Umbilical cord (tissue), 2 donors: ENCODE measurements around the gene SLC25A26. TPM values are rescaled to one million over a fixed set of nuclear protein-coding genes. Genes with fewer than 3 reads are reported as not detected.

Experiments
- DNase-seq: peaks from one replicate; pipeline ENCODE4 v3.0.0-alpha.2; 2015; ENCODE audit warnings: low spot score
- total RNA-seq: library from RNA; depleted of rRNA; stranded (reverse); fragments of >200 nt; gene quantifications from one replicate; pipeline ENCODE4 v1.2.3, GENCODE V29; 2014; ENCODE audit warnings: low replicate concordance; ENCODE audit not compliant: insufficient read depth

SLC25A26 gene
- total RNA-seq, 1 donor from 2014 or later = 10.6 TPM

- DNase-seq = no peak
Observed at GRCh38 chr3:66320390-66320789, 99.6 kb downstream of the SLC25A26 start.

DNA sequence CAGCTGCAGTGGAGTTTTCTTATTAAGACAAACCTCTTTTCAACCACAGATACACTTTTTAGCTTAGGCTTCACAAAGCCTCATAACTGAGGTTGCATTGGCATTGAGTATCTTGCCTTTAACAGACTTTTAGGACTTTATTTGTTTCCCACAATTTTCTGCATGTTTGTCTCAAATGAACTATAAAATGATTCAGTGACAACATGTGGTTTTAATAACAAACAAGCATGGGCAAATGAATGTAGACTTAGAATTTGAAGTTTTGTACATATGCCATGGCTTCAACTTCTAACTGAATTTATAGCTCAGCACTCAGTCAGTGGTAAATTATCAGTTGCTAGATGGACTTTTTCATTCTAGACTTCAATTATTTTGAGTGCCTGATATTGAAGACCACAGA lies 101.6 kb downstream of the SLC25A26 start:
- DNase-seq = no peak

- no peak for DNase-seq
Observed at GRCh38 chr3:66326340-66326739, 105.5 kb downstream of the SLC25A26 start.

DNA sequence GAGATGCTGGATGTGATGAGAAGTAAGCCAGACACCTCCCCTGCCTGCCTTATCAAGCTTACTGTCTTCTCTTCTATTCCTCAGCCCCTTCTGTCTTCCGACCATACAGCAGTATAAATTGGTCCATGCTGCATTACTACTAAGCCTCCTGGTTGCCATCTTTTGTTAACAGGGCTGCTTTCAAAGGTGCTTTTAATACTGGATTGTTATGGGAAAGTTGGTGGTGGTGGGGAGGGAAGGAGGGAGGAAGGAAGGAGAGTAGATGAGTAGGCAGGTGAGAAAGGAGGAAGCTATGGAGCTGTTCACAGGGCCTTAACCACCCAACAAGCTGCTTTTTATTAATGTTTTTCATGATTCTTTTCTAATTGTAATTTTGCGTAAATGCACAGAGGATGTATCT lies 114.9 kb downstream of the SLC25A26 start:
- DNase-seq = no peak

GRCh38 chr3:66336333-66336766 lies 115.5 kb downstream of the SLC25A26 start:
- peak; percentile 63 for DNase-seq

DNA sequence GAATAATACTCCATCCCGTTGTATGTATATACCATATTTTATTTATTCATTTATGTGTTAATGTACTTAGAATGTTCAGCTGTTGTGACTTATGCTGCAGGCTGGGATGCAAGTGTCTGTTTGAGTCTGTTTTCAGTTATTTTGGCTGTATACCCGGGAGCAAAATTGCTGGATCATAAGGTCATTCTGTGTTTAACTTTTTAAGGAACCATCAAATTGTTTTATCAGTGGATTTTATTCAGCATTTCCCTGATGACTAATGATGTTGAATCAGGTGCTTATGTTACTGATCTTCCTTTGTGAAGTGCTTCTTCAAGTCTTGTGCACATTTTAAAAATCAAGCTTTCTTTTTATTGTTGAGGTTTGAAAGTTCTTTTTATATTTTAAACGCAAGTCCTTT lies 118.1 kb downstream of the SLC25A26 start:
- no peak for DNase-seq

- no peak for DNase-seq
Observed at GRCh38 chr3:66342717-66343356, 122.0 kb downstream of the SLC25A26 start.

DNA sequence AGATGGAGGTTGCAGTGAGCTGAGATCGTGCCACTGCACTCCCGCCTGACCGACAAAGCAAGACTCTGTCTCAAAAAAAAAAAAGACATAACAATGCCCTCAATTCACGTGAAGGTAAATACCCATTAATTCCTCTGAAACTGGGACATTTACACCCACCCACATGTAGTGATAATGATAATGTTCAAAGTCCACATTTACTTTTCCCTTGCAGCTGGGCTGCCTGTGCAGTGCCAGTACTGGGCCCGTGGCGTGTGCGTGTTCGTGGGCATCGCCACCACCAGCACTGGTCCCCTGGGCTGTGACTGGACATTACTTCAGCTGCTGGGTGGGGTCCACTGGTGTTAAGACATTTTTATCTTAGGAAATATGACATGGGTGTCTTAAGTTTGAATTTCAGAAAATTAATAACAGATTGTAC lies 123.6 kb downstream of the SLC25A26 start:
- DNase-seq = no peak

DNA sequence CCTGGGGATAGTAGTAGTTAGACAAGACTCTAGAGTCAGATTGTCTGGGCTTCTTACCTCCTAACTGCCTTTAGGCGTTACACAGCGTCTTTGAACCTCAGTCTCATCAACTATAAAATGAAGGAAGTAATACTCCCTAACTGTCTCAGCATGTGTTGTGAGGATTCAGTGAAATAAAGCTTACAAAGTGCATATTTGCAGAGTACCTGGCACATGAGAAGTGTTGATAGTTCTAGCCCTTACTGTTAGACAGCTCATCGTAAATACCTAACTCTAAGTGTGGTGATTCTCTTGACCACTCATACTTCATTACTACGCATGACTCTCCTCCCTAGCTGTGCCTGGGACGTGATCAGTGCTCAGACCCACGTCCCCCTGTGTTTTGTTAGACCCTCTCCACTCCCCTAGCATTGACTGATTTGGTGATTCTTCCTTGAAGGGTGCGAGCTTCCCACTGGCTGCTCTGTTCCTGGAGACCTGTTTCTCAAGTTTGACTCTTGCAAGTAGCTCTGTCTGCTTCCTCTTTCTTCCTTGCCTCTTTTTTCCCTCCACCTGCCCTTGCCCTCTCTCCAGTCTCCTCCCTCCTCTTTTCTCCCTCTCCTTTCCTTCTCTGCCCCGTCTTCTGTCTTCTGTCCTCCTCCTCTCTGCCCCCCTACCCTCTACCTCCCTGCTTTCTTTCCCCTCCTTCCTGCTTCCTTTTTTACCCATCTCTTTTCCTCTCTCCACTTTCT lies 124.2 kb downstream of the SLC25A26 start:
- no peak for DNase-seq

DNA sequence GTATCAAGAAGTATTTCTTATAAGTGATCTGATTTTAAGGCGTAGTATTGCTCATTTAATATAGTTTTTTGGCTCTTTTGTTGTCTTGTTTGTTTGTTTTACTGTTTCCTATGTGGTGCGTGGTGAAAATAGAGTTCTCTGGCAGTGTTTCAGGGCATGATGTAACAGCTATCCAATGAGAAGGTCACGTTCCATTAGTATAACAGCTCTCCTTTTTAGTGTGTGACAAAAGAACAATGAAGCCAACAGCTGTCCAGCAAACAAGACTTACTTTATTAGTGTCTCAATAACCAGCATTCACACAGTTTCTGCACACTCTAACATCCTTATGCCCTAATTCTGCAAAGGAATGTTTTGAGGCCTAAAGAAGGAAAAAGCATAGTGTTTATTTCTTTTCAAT lies 127.9 kb downstream of the SLC25A26 start:
- no peak for DNase-seq

- DNase-seq = no peak
Observed at GRCh38 chr3:66350601-66351000, 129.8 kb downstream of the SLC25A26 start.

- DNase-seq = no peak
Observed at GRCh38 chr3:66353039-66353438, 132.2 kb downstream of the SLC25A26 start.

DNA sequence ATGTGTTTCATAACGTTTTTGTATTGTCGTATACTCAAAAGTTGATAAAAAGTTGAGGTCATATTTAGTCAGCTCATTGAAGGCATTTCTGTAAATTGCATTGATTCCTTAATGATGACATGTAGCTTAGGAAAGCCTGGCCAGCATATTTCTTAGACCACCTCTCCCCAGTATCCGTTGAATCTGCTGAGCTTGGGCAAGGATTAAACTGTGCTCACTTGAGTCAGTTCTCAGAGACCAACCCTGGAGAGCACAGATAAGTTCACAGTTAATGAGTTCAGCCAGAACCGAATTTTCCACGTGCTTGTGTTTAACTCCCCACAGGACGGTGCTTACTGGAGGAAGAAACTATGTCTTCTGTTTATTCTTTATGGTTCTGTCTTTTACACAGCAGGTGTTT lies 132.7 kb downstream of the SLC25A26 start:
- DNase-seq = peak; percentile 72

DNA sequence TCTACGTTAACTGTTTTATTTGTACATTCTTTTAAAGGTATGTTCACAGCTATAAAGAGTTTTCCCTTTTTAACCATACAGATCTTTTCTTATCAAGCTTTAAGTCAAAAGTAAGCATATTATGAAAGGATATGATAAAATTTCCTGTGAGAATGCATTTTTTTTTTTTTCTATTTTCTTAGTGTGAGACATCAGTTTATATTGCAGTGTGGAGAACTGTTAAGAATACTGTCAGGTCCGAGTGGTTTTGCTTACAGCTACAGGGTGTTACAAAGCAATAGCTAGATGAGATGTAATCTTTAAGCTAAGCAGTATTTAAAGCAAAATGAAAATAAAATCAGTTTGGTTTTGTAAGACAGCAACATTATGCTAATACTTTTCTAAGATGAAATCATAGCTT lies 133.2 kb downstream of the SLC25A26 start:
- no peak for DNase-seq

- DNase-seq = no peak
Observed at GRCh38 chr3:66355394-66355793, 134.6 kb downstream of the SLC25A26 start.

DNA sequence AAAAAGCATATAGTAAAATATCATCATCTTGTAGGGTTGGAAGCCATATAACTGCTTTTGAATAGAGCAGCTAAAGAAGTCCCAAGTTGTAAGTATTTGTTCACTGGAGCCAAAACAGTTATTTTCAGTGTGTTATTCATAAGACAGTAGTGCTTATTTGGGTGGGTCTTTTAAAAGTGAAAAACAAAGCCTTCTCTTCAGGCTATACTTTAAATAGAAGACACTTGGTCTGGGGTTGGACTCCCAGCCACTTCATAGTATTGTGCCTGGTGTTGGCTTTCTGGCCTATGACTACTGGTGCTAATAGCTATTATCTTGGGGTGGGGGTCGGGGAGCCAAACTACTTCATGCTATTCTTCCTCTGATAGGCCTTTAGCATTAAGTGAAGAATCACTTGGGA lies 135.2 kb downstream of the SLC25A26 start:
- DNase-seq = no peak

DNA sequence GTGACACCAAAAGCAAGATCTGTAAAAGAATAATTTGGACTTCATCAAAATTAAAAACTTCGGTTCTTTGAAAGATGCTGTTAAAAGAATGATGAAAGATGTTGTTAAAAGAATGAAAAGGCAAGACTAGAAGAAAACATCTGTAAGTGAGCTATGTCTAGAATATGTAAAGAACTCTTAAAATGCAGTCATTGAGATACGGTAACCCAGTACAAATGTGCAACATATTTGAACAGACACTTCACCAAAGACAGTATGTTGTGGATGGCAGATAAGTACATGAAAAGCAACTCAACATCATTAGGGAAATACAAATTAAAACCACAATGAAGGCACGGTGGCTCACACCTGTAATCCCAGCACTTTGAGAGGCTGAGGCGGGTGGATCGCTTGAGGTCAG lies 140.6 kb downstream of the SLC25A26 start:
- DNase-seq = no peak

DNA sequence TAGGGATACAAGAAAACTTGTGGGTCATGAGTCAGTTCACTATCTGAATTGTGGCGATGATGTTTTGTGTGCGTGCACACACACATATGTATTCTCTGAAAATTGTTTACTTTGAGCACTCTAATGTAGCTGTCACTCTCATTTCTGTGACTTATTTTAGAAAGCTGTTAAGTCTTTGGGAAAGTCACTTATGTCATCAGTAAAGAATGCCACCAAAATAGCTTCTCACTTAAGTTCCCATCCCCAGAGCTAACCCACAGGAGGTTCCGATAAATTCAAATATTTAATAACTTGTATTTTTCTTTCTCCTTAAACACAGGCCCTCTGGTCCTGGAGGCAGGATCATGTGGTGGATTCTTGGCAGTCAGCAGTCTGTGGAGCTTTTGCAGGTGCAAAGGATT lies 141.7 kb downstream of the SLC25A26 start:
- DNase-seq = peak; percentile 72

DNA sequence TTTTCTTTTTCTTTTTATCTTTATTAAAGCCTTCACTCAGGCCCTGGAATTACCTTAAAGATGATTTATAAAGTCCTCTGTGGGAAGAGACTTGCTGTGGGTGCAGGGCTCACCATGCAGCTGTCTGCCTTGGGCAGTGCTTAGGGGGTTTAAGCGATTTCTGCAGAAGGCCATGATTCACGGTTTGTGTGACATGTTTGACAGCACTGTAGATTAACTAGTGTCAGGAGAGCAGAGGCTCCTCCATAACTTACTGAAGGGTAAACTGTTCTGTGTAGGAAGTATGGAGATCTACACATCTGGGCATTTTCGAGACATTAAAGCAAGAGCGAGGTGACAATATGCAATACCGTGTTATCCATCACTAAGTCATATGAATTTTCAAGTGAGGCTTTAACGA lies 142.3 kb downstream of the SLC25A26 start:
- DNase-seq = peak; percentile 82

GRCh38 chr3:66365080-66365479 lies 144.3 kb downstream of the SLC25A26 start:
- no peak for DNase-seq

- no peak for DNase-seq
Observed at GRCh38 chr3:66366747-66367146, 145.9 kb downstream of the SLC25A26 start.

- DNase-seq = no peak
Observed at GRCh38 chr3:66367979-66368378, 147.2 kb downstream of the SLC25A26 start.

- no peak for DNase-seq
Observed at GRCh38 chr3:66370179-66370578, 149.4 kb downstream of the SLC25A26 start.
